ENCODE measurements around the gene CWH43. TPM values are rescaled to one million over a fixed set of nuclear protein-coding genes. Genes with fewer than 3 reads are reported as not detected.

The CWH43 gene
- total RNA-seq, 1 experiment from 2014 or later: 3.0 TPM

GRCh38 chr4:49032440-49033161, 46.5 kb downstream of the CWH43 start:
- ATAC-seq (peak; percentile 42; the same call in 1 of the 2 replicates), DNase-seq (peak; percentile 54)
- POLR2A ChIA-PET (ENCODE audit: unreplicated experiment): no interaction called here
- Histone ChIP-seq H2AFZ (ENCODE audit: low read length) (no peak overlapping the region), H3K4me3 (ENCODE audit: low read length) (no peak overlapping the region), H3K27me3 (ENCODE audit: low read length) (no peaks in the 10 kb centered on the region), H3F3A (ENCODE audit: low read length, unreplicated experiment) (no peaks in the 10 kb centered on the region), H3K27ac (ENCODE audit: low read length) (no peak overlapping the region), H3K9me2 (replicated peaks; ENCODE audit: low read length) (no peaks in the 10 kb centered on the region), H3K4me2 (ENCODE audit: low read length) (no peak overlapping the region), H3K9me3 (ENCODE audit: low read length) (no peaks in the 10 kb centered on the region), H3K79me2 (ENCODE audit: low read length) (no peaks in the 10 kb centered on the region), H3K9ac (ENCODE audit: low read length) (no peak overlapping the region), H4K20me1 (ENCODE audit: low read length) (no peaks in the 10 kb centered on the region), H3K4me1 (ENCODE audit: insufficient read depth, low read length) (no peaks in the 10 kb centered on the region), H3K36me3 (ENCODE audit: low read depth, low read length) (no peaks in the 10 kb centered on the region)
- TF ChIP-seq EZH2 (IDR thresholded peaks at IDR 0.05; ENCODE audit: low read length, unreplicated experiment) (no peak), EZH2phosphoT487 (IDR thresholded peaks at IDR 0.05; ENCODE audit: borderline replicate concordance, low read length) (no peak)
- TF ChIP-seq, protein P1, sequence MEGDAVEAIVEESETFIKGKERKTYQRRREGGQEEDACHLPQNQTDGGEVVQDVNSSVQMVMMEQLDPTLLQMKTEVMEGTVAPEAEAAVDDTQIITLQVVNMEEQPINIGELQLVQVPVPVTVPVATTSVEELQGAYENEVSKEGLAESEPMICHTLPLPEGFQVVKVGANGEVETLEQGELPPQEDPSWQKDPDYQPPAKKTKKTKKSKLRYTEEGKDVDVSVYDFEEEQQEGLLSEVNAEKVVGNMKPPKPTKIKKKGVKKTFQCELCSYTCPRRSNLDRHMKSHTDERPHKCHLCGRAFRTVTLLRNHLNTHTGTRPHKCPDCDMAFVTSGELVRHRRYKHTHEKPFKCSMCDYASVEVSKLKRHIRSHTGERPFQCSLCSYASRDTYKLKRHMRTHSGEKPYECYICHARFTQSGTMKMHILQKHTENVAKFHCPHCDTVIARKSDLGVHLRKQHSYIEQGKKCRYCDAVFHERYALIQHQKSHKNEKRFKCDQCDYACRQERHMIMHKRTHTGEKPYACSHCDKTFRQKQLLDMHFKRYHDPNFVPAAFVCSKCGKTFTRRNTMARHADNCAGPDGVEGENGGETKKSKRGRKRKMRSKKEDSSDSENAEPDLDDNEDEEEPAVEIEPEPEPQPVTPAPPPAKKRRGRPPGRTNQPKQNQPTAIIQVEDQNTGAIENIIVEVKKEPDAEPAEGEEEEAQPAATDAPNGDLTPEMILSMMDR (conservative IDR thresholded peaks at IDR 0.05; ENCODE audit: low read depth, low read length): peak; percentile 77
- BruUV-seq (replicated peaks): no TSS peak
- CTCF ChIA-PET: no interaction called here
- intact Hi-C loops (cut with micrococcal nuclease): no loop called here

GRCh38 chr4:49036528-49036927, 50.5 kb downstream of the CWH43 start:
- H3F3A ChIP-seq (ENCODE audit: low read length, unreplicated experiment): no peaks in the 10 kb centered on the region
- no peaks in the 10 kb centered on the region for H3K27me3 ChIP-seq (ENCODE audit: low read length)
- ChIA-PET CTCF (no interaction called here), POLR2A (ENCODE audit: unreplicated experiment) (no interaction called here)
- H3K9me3 ChIP-seq (ENCODE audit: low read length): no peaks in the 10 kb centered on the region
- BruUV-seq (replicated peaks): no TSS peak
- H3K9me2 ChIP-seq (replicated peaks; ENCODE audit: low read length): no peaks in the 10 kb centered on the region
- no peak for ATAC-seq
- H3K9ac ChIP-seq (ENCODE audit: low read length): no peak overlapping the region
- H3K36me3 ChIP-seq (ENCODE audit: low read depth, low read length): no peaks in the 10 kb centered on the region
- TF ChIP-seq, protein P1 (conservative IDR thresholded peaks at IDR 0.05; ENCODE audit: low read depth, low read length): no peak
- TF ChIP-seq EZH2phosphoT487 (IDR thresholded peaks at IDR 0.05; ENCODE audit: borderline replicate concordance, low read length) (no peak), EZH2 (IDR thresholded peaks at IDR 0.05; ENCODE audit: low read length, unreplicated experiment) (no peak)
- intact Hi-C loops (cut with micrococcal nuclease): no loop called here
- no peaks in the 10 kb centered on the region for H3K79me2 ChIP-seq (ENCODE audit: low read length)
- no peak overlapping the region for H3K4me2 ChIP-seq (ENCODE audit: low read length)
- no peak for DNase-seq
- H4K20me1 ChIP-seq (ENCODE audit: low read length): no peaks in the 10 kb centered on the region
- H3K27ac ChIP-seq (ENCODE audit: low read length): no peak overlapping the region
- H3K4me3 ChIP-seq (ENCODE audit: low read length): no peak overlapping the region
- H3K4me1 ChIP-seq (ENCODE audit: insufficient read depth, low read length): no peaks in the 10 kb centered on the region
- no peak overlapping the region for H2AFZ ChIP-seq (ENCODE audit: low read length)

- ChIA-PET POLR2A (ENCODE audit: unreplicated experiment) (no interaction called here), CTCF (no interaction called here)
- Histone ChIP-seq H3K9me2 (replicated peaks; ENCODE audit: low read length) (no peaks in the 10 kb centered on the region), H3K27me3 (ENCODE audit: low read length) (no peaks in the 10 kb centered on the region), H3K27ac (ENCODE audit: low read length) (no peak overlapping the region), H3K4me2 (ENCODE audit: low read length) (no peak overlapping the region), H3K36me3 (ENCODE audit: low read depth, low read length) (no peaks in the 10 kb centered on the region), H3K9me3 (ENCODE audit: low read length) (no peaks in the 10 kb centered on the region), H3F3A (ENCODE audit: low read length, unreplicated experiment) (no peaks in the 10 kb centered on the region), H2AFZ (ENCODE audit: low read length) (no peak overlapping the region), H3K9ac (ENCODE audit: low read length) (no peak overlapping the region), H3K4me1 (ENCODE audit: insufficient read depth, low read length) (no peaks in the 10 kb centered on the region), H3K79me2 (ENCODE audit: low read length) (no peaks in the 10 kb centered on the region), H4K20me1 (ENCODE audit: low read length) (no peaks in the 10 kb centered on the region), H3K4me3 (ENCODE audit: low read length) (no peak overlapping the region)
- no TSS peak for BruUV-seq (replicated peaks)
- ATAC-seq (no peak), DNase-seq (peak; percentile 33)
- intact Hi-C loops (cut with micrococcal nuclease): no loop called here
- TF ChIP-seq, protein P1 (conservative IDR thresholded peaks at IDR 0.05; ENCODE audit: low read depth, low read length): no peak
- TF ChIP-seq EZH2 (IDR thresholded peaks at IDR 0.05; ENCODE audit: low read length, unreplicated experiment) (no peak), EZH2phosphoT487 (IDR thresholded peaks at IDR 0.05; ENCODE audit: borderline replicate concordance, low read length) (no peak)
Observed at GRCh38 chr4:49044270-49044669, 58.2 kb downstream of the CWH43 start.

Measured in PC-3 (cell line).